Fibroblast of villous mesenchyme (primary cell): ENCODE measurements around the gene FOXD1. TPM values are rescaled to one million over a fixed set of nuclear protein-coding genes. Genes with fewer than 3 reads are reported as not detected.
"Not testable (repeated sequence)": the region's sequence is repeated elsewhere in the genome, so short reads cannot be mapped to it uniquely, and the experiment has no call there.

Source experiments
- DNase-seq: peaks from one replicate; pipeline ENCODE4 v3.0.0-alpha.2; 2010; ENCODE audit warnings: low read depth
- H3K4me3 ChIP-seq: 2 replicates; pipeline ENCODE4 v1.5.1; 2011; ENCODE audit warnings: low read depth, mild to moderate bottlenecking, low read length
- total RNA-seq: library from RNA; depleted of rRNA; stranded (reverse); fragments of >200 nt; gene quantifications from 2 replicates; pipeline ENCODE4 v1.2.3, GENCODE V29; 2012
- TF ChIP-seq, protein P1 (sequence below): IDR thresholded peaks from 2 replicates; pipeline ENCODE4 v1.5.1; 2012; ENCODE audit warnings: low read depth, mild to moderate bottlenecking, low read length; ENCODE audit not compliant: insufficient read depth

FOXD1 gene
- total RNA-seq, 1 donor, result 2.2 TPM

DNA sequence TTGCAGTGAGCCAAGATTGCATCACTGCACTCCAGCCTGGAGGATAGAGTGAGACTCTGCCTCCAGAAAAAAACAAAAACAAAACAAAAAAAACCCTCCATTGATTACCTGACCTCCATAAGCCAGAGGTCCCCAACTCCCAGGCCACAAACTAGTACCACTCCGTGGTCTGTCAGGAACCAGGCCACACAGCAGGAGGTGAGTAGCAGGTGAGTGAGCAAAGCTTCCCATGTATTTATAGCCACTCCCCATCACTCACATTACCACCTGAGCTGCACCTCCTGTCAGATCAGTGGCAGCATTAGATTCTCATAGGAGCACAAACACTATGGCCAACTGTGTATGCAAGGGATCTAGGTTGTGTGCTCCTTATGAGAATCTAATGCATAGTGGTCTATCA lies 35.9 kb upstream of the FOXD1 start:
- TF ChIP-seq, protein P1, sequence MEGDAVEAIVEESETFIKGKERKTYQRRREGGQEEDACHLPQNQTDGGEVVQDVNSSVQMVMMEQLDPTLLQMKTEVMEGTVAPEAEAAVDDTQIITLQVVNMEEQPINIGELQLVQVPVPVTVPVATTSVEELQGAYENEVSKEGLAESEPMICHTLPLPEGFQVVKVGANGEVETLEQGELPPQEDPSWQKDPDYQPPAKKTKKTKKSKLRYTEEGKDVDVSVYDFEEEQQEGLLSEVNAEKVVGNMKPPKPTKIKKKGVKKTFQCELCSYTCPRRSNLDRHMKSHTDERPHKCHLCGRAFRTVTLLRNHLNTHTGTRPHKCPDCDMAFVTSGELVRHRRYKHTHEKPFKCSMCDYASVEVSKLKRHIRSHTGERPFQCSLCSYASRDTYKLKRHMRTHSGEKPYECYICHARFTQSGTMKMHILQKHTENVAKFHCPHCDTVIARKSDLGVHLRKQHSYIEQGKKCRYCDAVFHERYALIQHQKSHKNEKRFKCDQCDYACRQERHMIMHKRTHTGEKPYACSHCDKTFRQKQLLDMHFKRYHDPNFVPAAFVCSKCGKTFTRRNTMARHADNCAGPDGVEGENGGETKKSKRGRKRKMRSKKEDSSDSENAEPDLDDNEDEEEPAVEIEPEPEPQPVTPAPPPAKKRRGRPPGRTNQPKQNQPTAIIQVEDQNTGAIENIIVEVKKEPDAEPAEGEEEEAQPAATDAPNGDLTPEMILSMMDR, result no peak
- DNase-seq, result no peak
- no peak overlapping the region for H3K4me3 ChIP-seq

DNA sequence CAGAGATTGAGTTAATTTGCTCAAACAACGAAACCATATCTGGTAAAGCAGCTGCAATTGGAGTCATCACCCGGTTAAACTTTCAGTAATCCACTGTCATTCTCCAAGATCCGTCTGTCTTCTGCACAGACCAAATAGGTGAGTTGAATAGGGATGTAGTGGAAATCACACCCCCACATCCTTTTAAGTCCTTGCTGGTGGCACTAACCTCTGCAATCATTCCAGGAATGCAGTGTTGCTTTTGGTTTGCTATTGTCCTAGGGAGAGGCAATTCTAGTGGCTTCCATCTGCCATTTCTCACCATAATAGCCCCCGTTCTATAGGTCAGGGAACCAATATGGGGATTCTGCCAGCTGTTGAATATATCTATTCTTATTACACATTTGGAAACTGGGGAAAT lies 35.1 kb upstream of the FOXD1 start:
- H3K4me3 ChIP-seq, result no peak overlapping the region
- TF ChIP-seq, protein P1, result no peak
- DNase-seq, result no peak

DNA sequence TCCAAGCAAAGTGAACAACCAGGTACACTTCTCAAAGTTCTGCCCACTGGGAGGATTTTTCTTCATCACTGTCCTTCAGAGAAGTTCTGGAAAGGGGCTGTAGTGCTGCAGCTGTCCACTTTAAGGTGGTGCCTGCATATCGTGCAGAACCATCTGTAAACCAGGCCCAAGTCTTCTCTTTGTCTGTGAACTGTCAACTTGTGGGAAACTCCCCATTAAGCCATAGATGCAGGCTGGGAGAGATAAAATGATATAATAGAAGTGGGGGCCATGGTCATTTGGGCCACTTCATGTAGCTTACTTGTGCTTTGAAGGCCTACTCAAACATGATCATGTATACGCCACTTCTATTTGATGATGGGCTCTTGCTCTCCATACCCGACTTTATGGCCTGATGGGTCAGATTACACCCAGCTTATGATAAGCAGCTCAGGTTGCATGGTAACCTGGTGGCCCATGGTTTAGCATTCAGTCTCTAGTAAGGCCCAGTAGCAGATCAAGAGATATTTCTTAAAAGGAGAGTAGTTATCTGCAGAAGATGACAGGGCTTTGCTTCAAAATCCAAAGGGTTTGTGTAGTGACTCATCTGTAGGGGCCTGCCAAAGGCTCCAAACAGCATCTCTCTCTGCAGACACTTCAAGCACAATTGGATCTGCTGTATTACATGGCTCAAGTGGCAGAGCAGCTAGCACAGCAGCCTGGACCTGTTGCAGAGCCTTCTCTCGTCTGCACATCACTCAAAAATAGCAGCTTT lies 34.0 kb upstream of the FOXD1 start:
- no peak overlapping the region for H3K4me3 ChIP-seq
- TF ChIP-seq, protein P1, result no peak
- peak; percentile 3 for DNase-seq

DNA sequence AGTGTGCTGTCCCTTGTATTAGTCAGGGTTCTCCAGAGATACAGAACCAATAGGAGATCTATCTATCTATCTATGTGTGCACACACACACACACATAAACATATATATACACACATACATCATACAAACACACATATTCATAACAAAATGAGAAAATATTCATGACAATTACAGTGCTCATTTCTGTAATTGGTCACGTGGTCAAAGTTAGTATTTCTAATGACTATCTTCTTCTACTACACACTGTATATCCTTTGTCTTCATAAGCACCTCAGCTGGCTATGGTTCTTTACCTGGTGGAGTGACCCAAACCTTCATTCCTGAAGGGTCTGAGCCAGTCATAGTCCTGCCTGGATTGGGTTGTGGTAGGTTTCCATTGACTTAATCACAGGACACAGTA lies 31.9 kb upstream of the FOXD1 start:
- no peak overlapping the region for H3K4me3 ChIP-seq
- no peak for DNase-seq
- TF ChIP-seq, protein P1, result no peak

DNA sequence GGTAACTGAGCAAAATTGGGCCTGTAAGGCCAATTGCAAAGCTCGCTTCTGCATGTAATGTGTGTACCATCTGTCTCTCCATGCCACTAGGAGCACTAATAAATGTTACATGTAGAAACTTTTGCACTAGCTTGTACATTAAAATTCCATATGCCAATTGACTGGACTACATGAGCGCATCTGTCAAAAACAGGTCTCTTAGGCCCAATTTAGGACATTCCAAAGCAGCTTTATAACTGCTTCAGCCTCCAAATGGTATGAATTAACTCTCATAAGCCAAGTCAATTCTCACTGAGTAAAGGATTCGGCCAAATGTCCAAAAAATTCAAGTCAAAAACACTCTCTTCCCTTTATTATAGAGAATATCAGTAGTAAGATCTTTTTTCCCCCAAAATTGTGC lies 23.5 kb upstream of the FOXD1 start:
- no peak for DNase-seq
- H3K4me3 ChIP-seq, result no peak overlapping the region
- TF ChIP-seq, protein P1, result no peak

DNA sequence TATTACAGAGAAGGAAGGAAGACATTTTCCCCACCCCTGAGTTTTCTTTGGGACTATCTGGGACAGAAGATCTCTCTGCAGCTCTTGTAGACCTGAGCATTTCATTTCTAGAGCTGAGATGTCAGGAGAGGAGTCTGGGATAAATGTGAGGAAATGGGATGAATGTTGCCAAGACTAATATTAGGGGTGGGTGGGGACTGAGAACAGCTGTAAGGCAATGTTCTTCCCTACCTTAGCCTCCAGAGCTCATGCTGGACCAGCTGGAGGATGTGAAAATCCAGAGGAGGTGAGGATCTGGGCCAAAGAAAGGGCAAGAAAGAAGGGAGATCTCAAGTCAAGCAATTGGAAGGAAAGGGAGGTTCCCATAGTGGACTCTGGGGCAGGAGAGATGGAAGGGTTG lies 23.1 kb upstream of the FOXD1 start:
- TF ChIP-seq, protein P1, result no peak
- DNase-seq, result no peak
- no peak overlapping the region for H3K4me3 ChIP-seq

DNA sequence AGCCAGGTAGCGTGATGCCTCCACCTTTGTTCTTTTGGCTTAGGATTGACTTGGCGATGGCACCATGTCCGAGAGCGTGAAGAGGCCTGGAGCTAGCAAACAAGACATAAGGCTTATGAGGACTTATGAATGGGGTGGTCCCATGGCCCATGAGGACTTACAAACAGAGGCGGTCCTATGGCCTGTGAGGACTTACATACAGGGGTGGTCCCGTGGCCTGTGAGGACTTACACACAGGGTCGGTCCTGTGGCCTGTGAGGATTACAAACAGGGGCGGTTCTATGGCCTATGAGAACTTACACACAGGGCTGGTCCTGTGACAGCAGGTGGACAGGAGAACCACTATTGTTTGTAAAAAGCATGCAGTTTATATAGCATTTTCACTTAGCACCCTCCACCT lies 21.3 kb upstream of the FOXD1 start:
- TF ChIP-seq, protein P1, result no peak
- no peak for DNase-seq
- no peak overlapping the region for H3K4me3 ChIP-seq

DNA sequence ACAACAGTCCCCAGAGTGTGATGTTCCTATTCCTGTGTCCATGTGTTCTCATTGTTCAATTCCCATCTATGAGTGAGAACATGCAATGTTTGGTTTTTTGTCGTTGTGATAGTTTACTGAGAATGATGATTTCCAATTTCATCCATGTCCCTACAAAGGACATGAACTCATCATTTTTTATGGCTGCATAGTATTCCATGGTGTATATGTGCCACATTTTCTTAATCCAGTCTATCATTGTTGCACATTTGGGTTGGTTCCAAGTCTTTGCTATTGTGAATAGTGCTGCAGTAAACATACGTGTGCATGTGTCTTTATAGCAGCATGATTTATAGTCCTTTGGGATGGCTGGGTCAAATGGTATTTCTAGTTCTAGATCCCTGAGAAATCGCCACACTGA lies 20.1 kb upstream of the FOXD1 start:
- DNase-seq, H3K4me3 ChIP-seq: not testable (repeated sequence)
